Measurements from ENCODE around the gene WASF2.

DNA sequence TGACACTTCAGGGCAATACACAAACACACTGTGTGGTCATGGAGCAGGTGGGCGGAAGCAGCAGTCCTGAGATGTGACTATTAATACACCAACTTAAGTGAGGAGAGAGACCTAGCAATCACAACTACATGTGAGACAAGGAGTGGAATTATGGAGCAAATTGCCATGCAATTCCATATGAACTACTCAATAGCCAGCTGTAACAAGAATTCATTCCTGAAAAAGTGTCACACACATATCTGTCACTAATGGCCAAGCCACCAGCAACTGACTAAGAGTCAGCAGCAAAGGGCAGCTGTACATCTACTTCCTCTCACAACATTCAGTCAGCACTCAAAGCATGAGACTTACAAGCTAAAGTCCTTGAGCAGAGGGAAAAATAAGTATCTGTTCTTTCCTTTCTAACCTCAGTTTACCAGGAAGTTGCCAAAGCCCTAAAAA is 51.3 kb downstream of the WASF2 start:
- TF ChIP-seq, protein P1, sequence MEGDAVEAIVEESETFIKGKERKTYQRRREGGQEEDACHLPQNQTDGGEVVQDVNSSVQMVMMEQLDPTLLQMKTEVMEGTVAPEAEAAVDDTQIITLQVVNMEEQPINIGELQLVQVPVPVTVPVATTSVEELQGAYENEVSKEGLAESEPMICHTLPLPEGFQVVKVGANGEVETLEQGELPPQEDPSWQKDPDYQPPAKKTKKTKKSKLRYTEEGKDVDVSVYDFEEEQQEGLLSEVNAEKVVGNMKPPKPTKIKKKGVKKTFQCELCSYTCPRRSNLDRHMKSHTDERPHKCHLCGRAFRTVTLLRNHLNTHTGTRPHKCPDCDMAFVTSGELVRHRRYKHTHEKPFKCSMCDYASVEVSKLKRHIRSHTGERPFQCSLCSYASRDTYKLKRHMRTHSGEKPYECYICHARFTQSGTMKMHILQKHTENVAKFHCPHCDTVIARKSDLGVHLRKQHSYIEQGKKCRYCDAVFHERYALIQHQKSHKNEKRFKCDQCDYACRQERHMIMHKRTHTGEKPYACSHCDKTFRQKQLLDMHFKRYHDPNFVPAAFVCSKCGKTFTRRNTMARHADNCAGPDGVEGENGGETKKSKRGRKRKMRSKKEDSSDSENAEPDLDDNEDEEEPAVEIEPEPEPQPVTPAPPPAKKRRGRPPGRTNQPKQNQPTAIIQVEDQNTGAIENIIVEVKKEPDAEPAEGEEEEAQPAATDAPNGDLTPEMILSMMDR (conservative IDR thresholded peaks at IDR 0.05 in 1 of 2, IDR thresholded peaks at IDR 0.05 in 1 of 2; ENCODE audit: low read depth in 1 of 2, low read length in 2 of 2), result no peak
- no peak for TF ChIP-seq EZH2 (IDR thresholded peaks at IDR 0.05; ENCODE audit: low read length, missing control alignments)
